ENCODE measurements around the gene SREBF2. TPM values are rescaled to one million over a fixed set of nuclear protein-coding genes. Genes with fewer than 3 reads are reported as not detected.

SREBF2 gene
- total RNA-seq, result 39.5 and 40.0 TPM in 2 replicates

GRCh38 chr22:41832553-41833368 is at the start of gene SREBF2:
SREBF2 (plus strand) TSS chr22:41833105; CDS start chr22:41833271, 166 bp downstream.

GRCh38 chr22:41800348-41801146 is 32.4 kb upstream of the SREBF2 start, which contains the start of gene CCDC134:
CCDC134 (plus strand) TSS chr22:41800679; CDS start chr22:41808891, 8,212 bp downstream.

GRCh38 chr22:41915035-41915785 is 82.3 kb downstream of the SREBF2 start, which contains the start of gene SHISA8:
SHISA8 (minus strand) TSS chr22:41915074; CDS start chr22:41914667, 407 bp downstream.

GRCh38 chr22:41946629-41947423 is 113.9 kb downstream of the SREBF2 start, which contains the start of gene CENPM:
CENPM (minus strand) TSS chr22:41947152; CDS start chr22:41947076, 76 bp downstream.

GRCh38 chr22:41951898-41952474 is 119.1 kb downstream of the SREBF2 start, which contains the start of gene SMIM45:
SMIM45 (plus strand) TSS chr22:41952150.

Other genes with a start within 250 kb of the SREBF2 start
- gene PMM1, start 243.3 kb upstream of the SREBF2 start, total RNA-seq, result 4.0 and 6.5 TPM in 2 replicates
- gene DESI1, start 212.1 kb upstream of the SREBF2 start, total RNA-seq, result 17.6 and 21.4 TPM in 2 replicates
- gene XRCC6, start 211.8 kb upstream of the SREBF2 start, total RNA-seq, result 416 and 478 TPM in 2 replicates
- gene SNU13, start 144.2 kb upstream of the SREBF2 start, total RNA-seq, result 84.8 and 96.7 TPM in 2 replicates
- gene MEI1, start 133.6 kb upstream of the SREBF2 start, total RNA-seq, result 1.1 and 1.3 TPM in 2 replicates
- gene CCDC134, start 32.4 kb upstream of the SREBF2 start, total RNA-seq, result 5.2 and 8.4 TPM in 2 replicates
- gene SHISA8, start 82.0 kb downstream of the SREBF2 start, total RNA-seq, result not detected in 2 replicates
- 0.15 TPM in 1 of 2 replicates, not detected in the other for gene TNFRSF13C, start 93.7 kb downstream of the SREBF2 start, total RNA-seq
- 19.8 and 32.7 TPM in 2 replicates for gene CENPM, start 114.0 kb downstream of the SREBF2 start, total RNA-seq
- 0.15 TPM in 1 of 2 replicates, not detected in the other for gene SEPTIN3, start 136.3 kb downstream of the SREBF2 start, total RNA-seq
- under 0.01 and 0.15 TPM in 2 replicates for gene WBP2NL, start 165.7 kb downstream of the SREBF2 start, total RNA-seq
- gene NAGA, start 237.7 kb downstream of the SREBF2 start, total RNA-seq, result 37.4 and 49.1 TPM in 2 replicates
- gene PHETA2, start 241.1 kb downstream of the SREBF2 start, total RNA-seq, result 16.9 and 26.6 TPM in 2 replicates
- gene SMDT1, start 246.6 kb downstream of the SREBF2 start, total RNA-seq, result 5.2 and 6.7 TPM in 2 replicates